Measurements from ENCODE around the gene SYT1. TPM values are rescaled to one million over a fixed set of nuclear protein-coding genes. Genes with fewer than 3 reads are reported as not detected.

Gene SYT1
- total RNA-seq, 4 donors from 2014 or later: 4.1 to 10.0 (median 6.7) TPM

GRCh38 chr12:79274501-79275064 lies 410.0 kb downstream of the SYT1 start:
- H3K4me1 ChIP-seq: no peaks in the 10 kb centered on the region
- H3K27ac ChIP-seq (replicated peaks in 1 of 4): no peak overlapping the region
- WGBS: 100% methylated on average over 1 of the region's 4 CpGs
- DNase-seq (ENCODE audit: extremely low spot score): no peak
- peaks cover 0 to 9% (median 2%) of the 10 kb centered on the region in 4 donors for H3K9me3 ChIP-seq
- no peak for TF ChIP-seq POLR2A (IDR thresholded peaks at IDR 0.05; ENCODE audit: low read depth)
- TF ChIP-seq EP300 (IDR thresholded peaks at IDR 0.05): no peak
- TF ChIP-seq POLR2AphosphoS5 (IDR thresholded peaks at IDR 0.05): no peak
- no peak for TF ChIP-seq CTCF (IDR thresholded peaks at IDR 0.05)
- no peaks in the 10 kb centered on the region for H3K27me3 ChIP-seq
- H3K4me3 ChIP-seq: no peak overlapping the region
- H3K36me3 ChIP-seq: no peaks in the 10 kb centered on the region
- intact Hi-C loops (cut with DNase I): no loop called here

GRCh38 chr12:79275631-79276030 lies 411.1 kb downstream of the SYT1 start:
- Histone ChIP-seq H3K4me3 (no peak overlapping the region), H3K27ac (replicated peaks in 1 of 4) (no peak overlapping the region), H3K27me3 (no peaks in the 10 kb centered on the region), H3K36me3 (no peaks in the 10 kb centered on the region), H3K4me1 (no peaks in the 10 kb centered on the region), H3K9me3 (peaks cover 0 to 9% (median 2%) of the 10 kb centered on the region in 4 donors)
- no peak for DNase-seq (ENCODE audit: extremely low spot score)
- WGBS: 88% methylated on average over 2 of the region's 2 CpGs
- intact Hi-C loops (cut with DNase I): no loop called here
- no peak for TF ChIP-seq EP300 (IDR thresholded peaks at IDR 0.05)
- no peak for TF ChIP-seq CTCF (IDR thresholded peaks at IDR 0.05)
- TF ChIP-seq POLR2A (IDR thresholded peaks at IDR 0.05; ENCODE audit: low read depth): no peak
- TF ChIP-seq POLR2AphosphoS5 (IDR thresholded peaks at IDR 0.05): no peak

- H3K4me3 ChIP-seq: no peak overlapping the region
- H3K36me3 ChIP-seq: no peaks in the 10 kb centered on the region
- no peaks in the 10 kb centered on the region for H3K27me3 ChIP-seq
- intact Hi-C loops (cut with DNase I): no loop called here
- WGBS: 59% methylated on average over 2 of the region's 2 CpGs
- no peak for DNase-seq (ENCODE audit: extremely low spot score)
- H3K27ac ChIP-seq (replicated peaks in 1 of 4): no peak overlapping the region
- H3K4me1 ChIP-seq: no peaks in the 10 kb centered on the region
- peaks cover 0 to 3% (median under 1%) of the 10 kb centered on the region in 4 donors for H3K9me3 ChIP-seq
- no peak for TF ChIP-seq POLR2AphosphoS5 (IDR thresholded peaks at IDR 0.05)
- no peak for TF ChIP-seq EP300 (IDR thresholded peaks at IDR 0.05)
- no peak for TF ChIP-seq POLR2A (IDR thresholded peaks at IDR 0.05; ENCODE audit: low read depth)
- no peak for TF ChIP-seq CTCF (IDR thresholded peaks at IDR 0.05)
These were observed 418.8 kb downstream of the SYT1 start for GRCh38 chr12:79283364-79283763.

GRCh38 chr12:79288911-79289310 lies 424.3 kb downstream of the SYT1 start:
- no peaks in the 10 kb centered on the region for H3K9me3 ChIP-seq
- no peak overlapping the region for H3K27ac ChIP-seq (replicated peaks in 1 of 4)
- no peaks in the 10 kb centered on the region for H3K27me3 ChIP-seq
- DNase-seq (ENCODE audit: extremely low spot score): no peak
- H3K36me3 ChIP-seq: no peaks in the 10 kb centered on the region
- no peak overlapping the region for H3K4me3 ChIP-seq
- 94% methylated on average over 3 of the region's 3 CpGs for WGBS
- H3K4me1 ChIP-seq: no peaks in the 10 kb centered on the region
- TF ChIP-seq EP300 (IDR thresholded peaks at IDR 0.05) (no peak), POLR2AphosphoS5 (IDR thresholded peaks at IDR 0.05) (no peak), CTCF (IDR thresholded peaks at IDR 0.05) (no peak)
- intact Hi-C loops (cut with DNase I): no loop called here

- intact Hi-C loops (cut with DNase I): no loop called here
- H3K9me3 ChIP-seq: no peaks in the 10 kb centered on the region
- TF ChIP-seq POLR2A (IDR thresholded peaks at IDR 0.05; ENCODE audit: low read depth): no peak
- TF ChIP-seq POLR2AphosphoS5 (IDR thresholded peaks at IDR 0.05): no peak
- no peak for TF ChIP-seq CTCF (IDR thresholded peaks at IDR 0.05)
- TF ChIP-seq EP300 (IDR thresholded peaks at IDR 0.05): no peak
- DNase-seq (ENCODE audit: extremely low spot score): no peak
- 66% methylated on average over 3 of the region's 3 CpGs for WGBS
- H3K4me3 ChIP-seq: no peak overlapping the region
- no peak overlapping the region for H3K27ac ChIP-seq (replicated peaks in 1 of 4)
- no peaks in the 10 kb centered on the region for H3K36me3 ChIP-seq
- no peaks in the 10 kb centered on the region for H3K4me1 ChIP-seq
- H3K27me3 ChIP-seq: no peaks in the 10 kb centered on the region
These were observed 427.1 kb downstream of the SYT1 start for GRCh38 chr12:79291711-79292110.
